Measurements from ENCODE around the gene PER1.

PER1 gene

DNA sequence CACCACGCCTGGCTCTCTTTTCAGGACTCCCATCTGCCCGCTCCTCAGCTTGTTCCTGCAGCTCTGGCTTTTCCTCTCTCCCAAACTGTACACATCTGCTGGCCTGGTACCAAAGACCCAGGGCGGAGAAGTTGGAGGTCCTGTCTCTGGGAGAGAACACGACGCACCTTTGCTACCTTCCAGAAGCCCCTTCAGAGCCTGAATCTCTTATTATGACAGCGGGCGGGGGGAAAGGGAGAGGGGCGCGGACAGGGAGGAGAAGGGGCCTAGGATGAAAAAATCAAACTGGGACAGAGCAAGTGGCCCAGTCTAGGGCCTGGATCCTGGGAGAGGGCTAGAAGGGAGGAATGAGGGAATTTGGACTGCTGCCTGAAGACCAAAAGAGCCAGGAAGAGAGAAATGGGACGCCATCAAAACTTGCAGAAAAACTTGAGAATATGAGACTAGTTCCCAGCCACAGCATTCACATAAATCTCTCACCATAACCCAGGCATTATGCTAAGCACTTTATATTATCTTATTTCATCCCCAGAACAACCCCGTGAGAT, 2.5 kb upstream of the PER1 start:
- DNase-seq (ENCODE audit: low spot score), result no peak

DNA sequence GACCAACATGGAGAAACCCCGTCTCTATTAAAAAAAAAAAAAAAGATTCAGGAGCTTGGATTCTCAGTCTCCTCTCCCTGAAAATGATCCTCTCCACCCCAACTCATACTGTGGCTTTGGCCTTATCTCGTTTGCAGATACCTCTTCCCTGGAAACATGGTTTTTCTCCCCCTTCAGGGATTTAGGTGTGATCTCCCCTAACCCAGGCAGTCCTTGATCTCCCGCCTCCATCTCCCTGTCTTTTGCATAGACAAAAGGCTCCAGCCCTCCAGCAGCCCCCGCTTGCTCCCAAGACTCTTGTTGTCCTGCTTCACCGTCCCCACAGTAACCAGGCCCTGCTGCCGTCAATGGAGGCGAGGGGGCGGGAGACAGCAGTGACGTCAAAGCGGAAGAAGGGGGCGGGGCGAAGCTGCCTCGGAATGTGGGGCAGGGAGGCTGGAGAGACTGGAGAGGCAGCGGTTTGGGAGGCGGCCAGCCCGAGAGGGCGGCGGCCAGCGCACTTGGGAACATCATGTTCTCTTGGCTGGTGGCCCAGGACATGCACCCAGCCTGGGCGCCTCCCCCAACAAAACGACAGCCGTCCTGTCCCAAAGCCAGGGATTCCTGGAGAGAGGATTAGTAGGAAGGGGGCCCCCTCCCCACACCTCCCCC, 1.9 kb upstream of the PER1 start:
- DNase-seq (ENCODE audit: low spot score), result no peak

DNA sequence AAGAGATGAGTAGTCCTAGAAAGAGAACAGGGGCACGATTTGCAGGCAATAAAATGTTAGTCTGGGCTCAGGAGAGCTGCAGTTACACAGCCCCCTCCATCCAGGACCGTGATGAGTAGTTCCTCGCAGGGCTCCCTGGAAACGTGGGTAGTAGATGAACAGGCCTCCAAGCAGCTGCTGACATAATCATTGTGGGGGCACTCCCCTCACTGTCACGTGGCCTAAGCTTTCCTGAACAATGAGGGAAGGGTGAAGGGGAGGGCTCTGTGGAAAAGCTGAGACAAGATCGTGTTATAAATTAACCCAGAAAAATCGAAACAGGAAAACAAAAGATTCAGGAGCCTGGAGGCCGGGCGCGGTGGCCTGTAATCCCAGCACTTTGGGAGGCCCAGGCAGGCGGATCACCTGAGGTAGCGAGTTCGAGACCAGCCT, 1.3 kb upstream of the PER1 start:
- DNase-seq (ENCODE audit: low spot score), result peak; percentile 82

DNA sequence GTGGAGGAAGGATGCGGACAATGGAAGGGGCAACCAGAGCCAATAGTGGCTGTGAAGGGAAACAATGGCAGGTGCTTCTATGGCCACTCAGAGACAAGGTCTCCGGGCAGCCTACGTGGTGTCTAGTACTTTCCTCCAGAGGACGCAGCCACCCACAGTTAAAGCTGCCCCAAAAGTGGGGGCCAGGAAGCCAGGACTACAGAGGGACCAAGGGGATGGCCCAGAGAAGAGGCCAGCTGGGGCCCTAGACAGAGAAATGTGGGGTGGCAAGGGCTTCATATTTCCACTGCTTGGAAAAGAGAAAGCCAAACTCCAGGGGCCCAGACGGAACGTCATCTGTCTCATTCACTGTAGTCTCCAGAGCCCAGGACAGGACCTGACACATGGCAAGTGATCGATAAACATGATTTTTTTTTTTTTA, 837 bp upstream of the PER1 start:
- DNase-seq (ENCODE audit: low spot score), result no peak

DNA sequence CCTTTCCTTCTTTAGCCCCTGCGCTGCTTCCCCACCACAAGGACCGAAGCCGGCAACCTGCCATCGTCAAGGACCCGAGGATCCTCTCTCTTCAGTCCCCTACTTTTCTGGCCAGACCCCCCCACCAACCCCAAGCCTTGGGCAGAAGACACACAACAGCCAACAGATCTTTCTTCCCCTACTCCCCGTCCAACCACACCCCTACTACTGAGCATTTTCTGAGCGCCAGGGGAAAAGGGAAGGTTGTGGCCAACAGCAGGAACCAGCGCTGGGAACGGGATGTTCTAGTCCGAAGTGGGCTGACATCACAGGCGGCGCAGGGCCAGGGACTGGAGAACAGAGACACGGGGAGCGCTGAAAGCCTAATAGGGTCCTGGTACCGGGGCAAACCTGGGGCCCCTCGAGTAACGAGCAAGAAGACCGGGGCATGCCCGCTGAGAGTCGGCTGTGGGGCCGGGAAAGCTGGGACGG, 528 bp downstream of the PER1 start:
- peak; percentile 49 for DNase-seq (ENCODE audit: low spot score)

DNA sequence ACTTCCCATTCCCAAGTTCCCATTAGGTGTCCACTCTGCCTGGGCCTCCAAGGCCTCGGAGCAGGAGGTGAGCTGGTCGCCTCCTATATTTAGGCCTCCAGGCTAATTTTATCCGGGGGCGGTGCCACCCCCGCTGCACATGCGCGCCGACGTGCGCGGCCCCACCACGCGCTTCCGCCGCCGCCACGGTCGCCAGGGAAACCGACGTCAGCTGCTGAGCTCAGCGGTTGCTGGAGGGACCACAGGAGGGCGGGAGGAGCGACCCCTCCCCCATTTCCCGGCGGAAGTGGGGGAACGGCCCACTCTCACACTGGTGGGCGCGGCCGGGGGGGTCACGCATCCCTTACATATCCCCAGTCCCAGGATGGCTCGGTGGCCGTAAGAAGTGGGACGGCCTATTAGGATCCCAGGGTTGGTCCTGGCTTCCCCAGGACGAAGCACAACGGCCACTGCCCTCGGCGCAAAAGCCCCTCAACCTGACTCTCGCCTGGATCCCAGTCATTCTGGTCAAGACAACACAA, 1.0 kb downstream of the PER1 start:
- no peak for DNase-seq (ENCODE audit: low spot score)

DNA sequence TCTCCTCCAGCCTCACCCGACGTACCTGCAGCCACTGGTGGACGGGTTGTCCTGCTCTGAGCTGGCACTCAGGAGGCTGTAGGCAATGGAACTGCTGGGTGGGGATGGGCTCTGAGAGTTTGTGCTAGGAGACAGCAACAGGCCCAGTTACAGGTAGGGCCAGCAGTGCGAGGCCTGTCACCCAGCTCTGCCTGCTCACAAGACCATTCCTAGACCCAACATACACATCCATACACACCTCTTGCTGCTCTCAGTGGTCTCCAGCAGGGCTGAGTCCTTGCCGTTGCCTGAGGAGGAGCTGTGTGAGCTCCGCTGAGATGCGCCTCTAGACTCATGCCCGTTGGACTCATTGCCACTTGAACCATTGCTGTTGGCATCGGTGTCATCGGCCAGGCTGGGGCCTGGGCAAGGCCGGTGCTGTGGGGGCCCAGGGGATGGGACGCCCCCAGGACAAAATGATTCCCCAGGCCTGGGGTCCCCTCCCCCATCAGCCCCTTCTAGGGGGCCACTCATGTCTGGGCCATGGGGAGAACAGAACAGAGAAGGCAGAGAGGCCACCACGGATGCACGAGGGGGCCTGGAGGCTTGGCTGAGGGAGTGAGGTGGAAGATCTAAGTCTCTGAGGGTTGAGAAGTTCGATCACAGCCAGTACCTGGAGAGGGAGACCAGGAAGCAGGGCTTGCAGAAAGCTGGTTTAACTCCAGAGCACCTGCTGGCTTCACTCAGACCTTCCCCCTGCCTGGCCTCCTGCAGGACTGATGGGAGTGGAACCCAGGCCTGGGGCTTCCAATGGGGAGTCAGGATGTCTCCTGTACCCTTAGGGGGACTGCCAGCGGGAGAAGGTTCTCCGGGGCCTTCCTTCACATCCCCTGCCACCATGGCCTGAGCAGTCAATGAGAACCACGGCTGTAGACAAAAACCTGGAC, 1.7 kb downstream of the PER1 start:
- no peak for DNase-seq (ENCODE audit: low spot score)

DNA sequence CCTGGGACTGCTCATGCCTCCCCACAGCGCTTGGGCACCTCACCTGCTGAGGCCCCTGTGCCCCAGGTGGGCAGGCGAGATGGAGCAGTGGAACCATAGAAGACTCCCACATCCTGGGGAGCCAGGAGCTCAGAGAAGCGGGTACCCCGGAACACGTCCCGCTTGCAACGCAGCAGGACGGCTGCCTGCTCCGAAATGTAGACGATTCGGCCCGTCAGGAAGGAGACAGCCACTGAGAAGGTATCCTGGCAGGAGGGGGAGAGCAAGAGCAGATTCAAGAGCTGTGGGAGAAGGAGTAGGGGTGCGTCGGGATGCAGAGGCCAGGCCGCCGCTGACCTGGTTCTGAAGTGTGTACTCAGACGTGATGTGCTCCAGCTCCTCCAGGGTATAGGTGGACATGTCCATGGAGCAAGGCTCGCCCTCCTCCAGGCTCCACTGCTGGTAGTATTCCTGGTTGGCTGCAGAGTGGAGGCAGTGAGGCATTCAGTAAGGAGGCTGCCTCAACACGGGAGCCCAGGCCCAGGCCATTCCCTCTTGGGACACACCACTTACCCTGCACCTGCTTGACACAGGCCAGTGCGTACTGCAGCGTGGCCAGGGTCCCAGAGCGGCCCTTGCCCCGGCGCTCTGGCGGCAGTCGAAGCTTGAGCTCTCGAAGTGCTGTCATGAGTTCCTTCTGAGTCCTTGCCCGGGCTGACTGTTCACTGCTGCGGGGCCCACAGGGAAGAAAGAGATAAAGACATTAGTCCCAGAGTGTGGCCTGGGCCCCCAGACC, 2.6 kb downstream of the PER1 start:
- no peak for DNase-seq (ENCODE audit: low spot score)

DNA sequence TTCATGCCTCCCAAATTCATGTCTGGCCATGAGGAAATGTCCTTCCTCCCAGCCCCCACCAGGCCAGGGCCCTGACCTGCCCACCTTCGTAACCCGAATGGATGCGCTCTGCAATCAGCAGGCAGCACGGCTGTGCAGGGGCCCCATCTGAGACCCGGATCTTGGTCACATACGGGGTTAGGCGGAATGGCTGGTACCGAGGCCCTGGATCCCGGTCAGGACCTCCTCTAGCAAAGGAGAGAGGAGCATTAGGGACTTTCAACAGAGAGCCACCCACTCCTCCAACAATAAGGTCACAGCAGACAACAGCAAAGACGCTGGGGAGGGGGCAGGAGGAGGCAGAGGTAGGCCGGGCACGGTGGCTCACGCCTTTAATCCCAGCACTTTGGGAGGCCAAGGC, 3.6 kb downstream of the PER1 start:
- no peak for DNase-seq (ENCODE audit: low spot score)

DNA sequence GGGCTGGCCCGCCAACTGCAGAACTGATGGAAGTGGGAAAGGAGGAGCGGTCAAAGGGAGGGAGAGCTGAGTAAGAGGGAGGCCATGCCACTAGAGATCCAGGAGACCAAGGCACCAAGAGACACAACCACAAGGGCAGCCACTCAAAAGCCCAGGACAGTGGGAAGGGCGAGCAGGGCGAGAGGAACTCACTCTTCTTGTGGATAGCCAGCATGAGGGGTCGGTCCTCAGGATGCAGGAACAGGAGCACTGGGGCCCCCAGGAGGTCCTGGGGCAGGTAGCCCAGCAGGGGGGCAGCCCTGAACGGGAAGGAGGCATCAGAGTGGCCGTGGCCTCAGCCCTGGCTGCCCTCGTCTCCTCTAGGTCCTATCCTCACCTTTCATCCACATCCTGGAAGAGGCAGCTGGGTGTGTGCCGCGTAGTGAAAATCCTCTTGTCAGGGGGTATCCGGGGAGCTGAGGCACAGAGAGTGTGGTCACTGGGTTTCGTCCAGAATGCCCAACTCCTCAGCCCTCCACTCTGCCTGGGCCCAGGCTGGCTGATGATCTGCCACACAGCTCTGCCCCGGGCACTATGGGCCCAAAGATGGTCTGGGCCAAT, 4.3 kb downstream of the PER1 start:
- no peak for DNase-seq (ENCODE audit: low spot score)

DNA sequence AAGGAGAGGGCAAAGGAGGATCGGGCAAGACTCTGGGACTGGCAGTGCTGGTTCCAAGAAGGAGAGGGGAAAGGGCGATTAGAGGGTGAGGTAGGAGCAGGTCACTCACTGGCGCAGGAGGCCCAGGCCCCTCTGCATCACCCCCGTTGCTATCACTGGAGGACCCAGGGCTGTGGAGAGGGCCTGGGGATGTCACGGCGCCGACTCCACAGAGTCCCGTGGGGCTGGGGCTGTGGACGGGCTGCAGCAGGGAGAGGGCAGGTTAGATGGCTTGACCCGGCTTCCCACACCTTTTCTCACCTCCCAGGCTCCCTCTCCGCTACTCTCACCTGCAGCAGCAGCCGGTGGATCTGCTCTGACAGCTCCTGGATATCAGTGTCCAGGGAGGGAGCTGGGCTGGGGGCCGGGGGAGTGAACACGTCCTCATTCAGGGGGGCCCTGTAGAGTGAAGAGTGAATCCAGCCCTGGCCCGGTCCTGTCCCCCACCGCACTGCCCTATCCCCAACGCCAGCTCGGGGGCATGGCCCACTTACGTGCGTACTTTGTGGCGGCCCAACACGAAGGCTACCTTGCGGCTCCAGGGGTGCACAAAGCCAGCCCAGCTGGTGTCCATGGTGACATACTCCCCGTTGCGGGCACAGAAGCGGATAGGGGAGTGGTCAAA, 4.9 kb downstream of the PER1 start:
- DNase-seq (ENCODE audit: low spot score), result no peak

DNA sequence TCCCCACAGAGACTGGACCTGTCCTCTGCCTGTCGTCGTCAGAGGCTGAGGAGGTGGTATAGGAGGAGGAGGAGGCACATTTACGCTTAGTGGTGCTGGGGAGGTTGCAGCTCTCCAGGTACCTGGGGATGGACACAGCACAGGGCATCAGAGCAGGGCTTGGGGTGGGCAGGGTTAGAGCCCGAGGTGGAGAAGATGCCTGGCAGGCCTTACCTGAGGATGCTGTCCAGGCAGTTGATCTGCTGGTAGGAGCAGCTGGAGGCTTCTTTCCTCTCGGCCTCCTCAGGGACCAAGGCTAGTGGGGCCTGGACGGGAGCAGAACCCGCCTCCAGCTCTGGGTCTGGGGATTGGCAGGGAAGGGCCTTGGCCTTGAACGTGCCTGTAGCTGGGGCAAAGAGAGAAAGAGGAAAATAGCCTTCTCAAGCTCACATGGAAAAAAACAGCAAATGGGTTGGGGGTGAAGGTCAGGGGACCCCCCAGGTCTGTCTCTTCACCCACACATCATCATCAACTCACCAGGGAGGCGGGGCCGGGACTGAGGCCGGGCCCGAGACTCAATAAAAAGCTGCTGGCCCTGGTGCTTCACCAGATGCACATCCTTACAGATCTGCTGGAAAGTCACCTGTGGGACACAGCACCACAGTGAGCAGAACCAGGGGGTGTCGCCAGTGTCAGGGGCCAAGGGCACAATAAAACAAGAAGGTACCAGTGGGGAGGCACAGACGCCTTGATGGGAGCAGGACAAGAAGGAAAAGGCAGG, 5.6 kb downstream of the PER1 start:
- DNase-seq (ENCODE audit: low spot score), result no peak

DNA sequence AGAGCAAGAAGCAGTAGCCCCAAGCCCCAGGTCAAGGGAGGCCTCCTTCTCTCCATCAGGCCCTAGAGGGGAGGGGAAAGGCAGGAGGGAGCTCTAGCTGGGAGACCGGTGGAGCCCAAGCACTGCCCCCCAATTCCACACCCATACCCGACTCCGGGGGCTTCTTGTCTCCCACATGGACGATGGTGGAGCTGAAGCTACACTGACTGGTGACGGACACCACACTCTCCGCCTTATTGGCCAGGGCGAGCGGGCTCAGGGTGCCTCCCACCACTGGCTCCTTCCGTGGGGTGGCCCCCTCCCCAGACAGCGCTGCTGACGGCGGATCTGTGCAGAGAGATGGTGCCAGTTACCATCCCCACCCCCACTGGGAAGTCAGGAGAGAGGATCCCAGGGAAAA, 6.4 kb downstream of the PER1 start:
- DNase-seq (ENCODE audit: low spot score), result no peak

DNA sequence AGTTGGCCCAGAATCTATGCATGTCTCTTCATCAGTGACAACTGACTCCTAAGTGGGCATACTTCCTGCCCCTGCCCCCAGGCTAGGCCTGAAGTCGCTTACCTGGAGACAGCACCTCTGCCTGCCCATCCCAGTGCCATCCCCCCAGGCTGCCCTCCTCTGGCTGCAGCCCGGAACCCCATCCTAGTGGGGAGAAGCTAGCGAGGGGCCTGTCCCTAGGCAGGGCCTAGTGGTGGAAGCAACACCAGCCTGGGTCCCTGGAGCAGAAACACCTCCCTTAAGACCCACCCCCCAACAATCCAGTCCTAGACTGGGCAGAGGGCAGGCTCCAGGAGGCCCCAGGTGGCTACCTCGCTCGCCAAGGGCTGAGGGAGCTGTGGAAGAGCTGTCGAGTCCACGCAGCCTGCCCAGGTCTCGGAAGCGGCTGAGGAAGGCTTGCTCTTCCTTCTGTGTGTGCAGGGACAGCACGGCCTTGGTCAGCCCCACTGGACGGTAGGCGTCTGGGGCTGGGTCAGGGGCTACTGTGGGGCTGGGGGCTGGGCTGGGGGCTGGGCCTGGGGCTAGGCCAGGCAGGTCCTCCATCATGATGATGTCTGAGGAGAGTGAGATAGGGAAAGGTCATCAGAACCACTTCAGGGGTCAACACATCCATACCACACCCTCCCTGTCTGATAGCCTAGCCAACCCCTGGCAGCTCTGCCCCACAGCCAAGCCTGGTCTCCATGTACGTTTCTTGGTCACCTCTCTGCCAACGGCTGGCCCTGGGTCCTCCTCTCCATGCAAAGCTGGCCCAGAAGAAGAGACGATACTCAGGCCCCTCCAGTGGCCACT, 7.6 kb downstream of the PER1 start:
- DNase-seq (ENCODE audit: low spot score), result no peak

DNA sequence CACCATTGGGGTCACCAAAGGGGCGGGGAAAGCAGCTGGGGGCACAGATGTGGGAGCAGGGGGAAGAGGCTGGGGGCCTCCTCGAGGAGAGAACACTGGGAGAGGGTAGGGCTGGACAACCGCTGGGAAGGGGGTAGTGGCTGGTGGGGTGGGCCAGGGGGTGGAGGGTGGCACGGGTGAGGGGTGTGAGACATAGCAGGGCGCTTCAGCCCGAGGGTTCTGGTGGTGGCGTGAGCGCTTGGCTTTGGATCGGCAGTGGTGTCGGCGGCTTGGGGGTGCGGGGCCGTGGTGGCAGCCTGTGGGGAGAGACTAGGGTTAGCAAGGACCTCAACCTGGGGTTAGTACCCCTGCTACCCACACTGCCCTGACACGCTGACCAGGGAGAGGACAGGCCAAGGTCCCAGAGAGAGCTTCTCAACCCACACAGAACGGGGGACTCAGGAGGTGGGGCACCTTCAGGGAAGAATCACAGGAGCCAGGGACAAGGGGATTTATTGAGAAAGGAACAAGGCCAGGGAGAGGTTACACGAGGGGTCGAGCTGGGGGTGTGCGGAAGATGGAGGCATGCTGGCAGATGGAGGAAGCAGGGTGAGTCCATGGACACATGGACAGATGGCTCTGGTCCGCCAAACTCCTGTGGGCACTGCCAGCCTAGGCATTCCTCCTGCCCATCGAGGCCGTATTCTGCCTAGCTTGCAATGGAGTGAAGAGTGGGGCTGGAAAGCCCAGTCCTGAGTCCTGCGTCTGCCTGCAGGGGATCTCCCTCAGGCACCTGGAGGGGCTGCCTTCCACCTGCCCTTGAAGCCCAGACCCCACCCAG, 8.4 kb downstream of the PER1 start:
- no peak for DNase-seq (ENCODE audit: low spot score)

DNA sequence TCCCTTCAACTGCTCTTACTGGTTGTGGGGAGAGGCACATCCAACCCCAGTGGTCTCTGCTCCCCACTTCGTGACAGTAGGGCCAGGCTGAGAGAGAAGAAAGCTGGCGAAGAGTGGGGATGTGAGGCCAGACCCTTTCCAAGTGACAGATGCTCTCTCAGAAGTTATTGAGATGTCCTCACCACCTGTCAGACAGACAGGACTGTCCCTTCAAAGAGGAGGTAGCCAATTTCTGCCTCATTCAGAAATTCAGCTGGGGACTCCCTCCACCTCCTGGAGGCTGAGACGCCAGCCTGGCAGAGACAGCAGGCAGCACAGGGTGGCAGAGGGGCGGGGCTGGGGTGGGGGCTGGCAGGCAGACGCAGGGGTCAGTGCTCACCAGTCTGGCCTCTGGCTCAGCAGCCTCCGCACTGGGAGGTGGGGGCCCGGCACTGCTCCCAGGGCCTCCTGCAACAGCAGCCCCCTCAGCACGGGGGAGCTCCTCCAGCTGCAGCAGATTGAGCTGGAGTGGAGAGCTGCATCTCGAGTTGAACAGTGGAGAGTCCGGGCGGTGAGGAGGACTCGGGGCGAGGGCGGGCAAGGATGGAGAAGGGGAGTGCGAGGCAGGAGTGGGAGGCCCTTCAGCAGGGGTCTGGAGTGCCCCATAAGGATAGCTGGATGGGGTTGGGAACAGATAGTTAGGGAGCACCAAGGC, 9.2 kb downstream of the PER1 start:
- no peak for DNase-seq (ENCODE audit: low spot score)

DNA sequence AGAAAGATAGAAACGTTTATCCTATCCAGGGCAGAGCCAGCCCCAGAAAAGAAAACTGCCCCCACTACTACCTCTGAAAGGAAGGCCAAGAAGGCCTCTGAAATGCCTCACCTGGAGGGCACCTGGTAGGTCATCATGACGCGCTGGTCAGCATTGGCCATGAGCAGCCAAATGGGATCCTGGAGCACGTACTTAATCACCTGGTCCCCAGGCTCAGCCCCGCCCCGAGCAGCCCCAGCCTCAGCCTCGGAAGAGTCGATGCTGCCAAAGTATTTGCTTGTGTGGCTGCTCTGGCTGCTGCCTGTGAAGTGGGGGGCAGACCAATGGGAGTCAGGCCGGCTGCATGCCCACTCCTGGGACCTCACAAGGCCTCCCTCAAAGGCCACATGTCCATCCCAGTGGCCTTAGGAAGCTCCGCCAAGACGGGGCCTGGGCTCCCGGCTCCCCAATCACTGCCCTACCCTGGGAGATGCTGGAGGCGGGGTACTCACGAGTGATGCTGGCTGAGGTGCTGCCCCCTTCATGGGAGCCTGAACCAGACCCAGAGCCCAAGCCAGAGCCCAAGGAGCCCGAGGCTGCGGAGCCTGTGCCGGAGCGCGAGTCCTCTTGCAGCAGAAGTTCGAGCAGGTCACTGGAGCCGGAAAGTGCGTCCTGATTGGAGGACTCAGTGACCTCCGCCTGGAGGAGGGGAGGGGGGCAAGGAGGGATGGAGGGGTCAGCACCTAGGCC, 9.9 kb downstream of the PER1 start:
- no peak for DNase-seq (ENCODE audit: low spot score)

Measured in HuH-7.5 (cell line).